Endothelial cell of umbilical vein (primary cell): Measurements from ENCODE around the gene C11orf21. TPM values are rescaled to one million over a fixed set of nuclear protein-coding genes. Genes with fewer than 3 reads are reported as not detected.

Experiments
- BruUV-seq: library from RNA; stranded (reverse); fragments of 400-500 nt; replicated peaks from 2 replicates; lab custom pipeline; 2021; lab: Mats Ljungman, UMichigan
- CTCF ChIA-PET: fragments of 300-600, 350-600 bp; sonication (Branson Sonifier 250); formaldehyde crosslinking; loops from one replicate; lab custom pipeline; 2021; ENCODE audit warnings: antibody characterized with exemption, inconsistent platforms; lab: Charles Lee
- POLR2A ChIA-PET: fragments of 300-600, 350-600 bp; sonication (Branson Sonifier 250); formaldehyde crosslinking; loops from one replicate; lab custom pipeline; 2021; ENCODE audit warnings: antibody characterized with exemption, inconsistent platforms; lab: Charles Lee
- DNase-seq: peaks from one replicate; pipeline ENCODE4 v3.0.0-alpha.2; 2011; ENCODE audit warnings: low read depth, low spot score
- FAIRE-seq: peaks from 2 replicates; lab custom pipeline; 2011; peaks lifted over from hg19 to GRCh38; lab: Jason Lieb, UNC
- H2AFZ ChIP-seq: 2 replicates; pipeline ENCODE4 v1.6.0; 2012; ENCODE audit warnings: low read depth, low read length, control low read depth, inconsistent platforms
- H3K27ac ChIP-seq: 2 replicates; pipeline ENCODE4 v1.5.1; 2011; ENCODE audit warnings: low read depth, mild to moderate bottlenecking, control low read depth, low read length, moderate library complexity; ENCODE audit not compliant: insufficient read depth
- H3K27me3 ChIP-seq, 2 experiments: 2 replicates each; pipeline versions ENCODE4 v1.6.0 to v1.6.1; 2011; ENCODE audit warnings: low read length in 2 of 2, mixed read lengths in 1 of 2; ENCODE audit not compliant: control insufficient read depth in 2 of 2, insufficient read depth in 2 of 2
- H3K36me3 ChIP-seq, 2 experiments: 2 replicates in 1 of 2; 3 replicates in 1 of 2; pipeline ENCODE4 v1.5.1; 2011; ENCODE audit warnings: low read length in 2 of 2, mild to moderate bottlenecking in 1 of 2, moderate library complexity in 1 of 2; ENCODE audit not compliant: control insufficient read depth in 2 of 2, insufficient read depth in 2 of 2; ENCODE audit errors: extremely low read depth in 1 of 2
- H3K4me1 ChIP-seq: 3 replicates; pipeline ENCODE4 v1.5.1; 2011; ENCODE audit warnings: mild to moderate bottlenecking, low read length; ENCODE audit not compliant: control insufficient read depth, insufficient read depth; ENCODE audit errors: extremely low read depth
- H3K4me2 ChIP-seq: 2 replicates; pipeline ENCODE4 v1.6.1; 2011; ENCODE audit warnings: low read length, control low read depth, mixed read lengths; ENCODE audit not compliant: insufficient read depth
- H3K4me3 ChIP-seq, 3 experiments: fragments of 200-600 bp in 1 of 3; sonication (generic), shearing (Covaris generic) in 1 of 3; replicated peaks in 1 of 3; 2 replicates each; pipeline ENCODE4 v1.5.1; 2011 to 2016; ENCODE audit warnings: control low read depth in 3 of 3, low read length in 3 of 3, mild to moderate bottlenecking in 2 of 3, inconsistent platforms in 1 of 3, low read depth in 1 of 3, moderate library complexity in 1 of 3; ENCODE audit not compliant: insufficient read depth in 1 of 3
- H3K79me2 ChIP-seq: 2 replicates; pipeline ENCODE4 v1.6.0; 2012; ENCODE audit warnings: low read length, inconsistent platforms; ENCODE audit not compliant: control insufficient read depth, insufficient read depth
- H3K9ac ChIP-seq: replicated peaks from 2 replicates; pipeline ENCODE3; 2011; ENCODE audit warnings: low read length, control low read depth; ENCODE audit not compliant: insufficient read depth; ENCODE audit errors: extremely low read depth
- H3K9me1 ChIP-seq: replicated peaks from 3 replicates; pipeline ENCODE4 v1.6.0; 2011; ENCODE audit warnings: mild to moderate bottlenecking, low read length; ENCODE audit not compliant: control insufficient read depth, insufficient read depth; ENCODE audit errors: extremely low read depth
- H3K9me3 ChIP-seq: replicated peaks from 2 replicates; pipeline ENCODE4 v1.5.1; 2012; ENCODE audit warnings: low read length, inconsistent platforms; ENCODE audit not compliant: control insufficient read depth, insufficient read depth
- H4K20me1 ChIP-seq: replicated peaks from 2 replicates; pipeline ENCODE3; 2011; ENCODE audit warnings: mild to moderate bottlenecking, low read length; ENCODE audit not compliant: control insufficient read depth, insufficient read depth; ENCODE audit errors: extremely low read depth
- EZH2 ChIP-seq: IDR thresholded peaks from 2 replicates; pipeline ENCODE4 v1.6.1; 2012; ENCODE audit warnings: borderline replicate concordance, low read depth, mild to moderate bottlenecking, moderate library complexity, low read length, inconsistent platforms; ENCODE audit not compliant: severe bottlenecking
- FOS ChIP-seq: IDR thresholded peaks from 2 replicates; pipeline ENCODE4 v1.6.1; 2011; ENCODE audit warnings: mild to moderate bottlenecking, low read length, moderate library complexity, borderline replicate concordance; ENCODE audit not compliant: insufficient read depth
- MYC ChIP-seq: IDR thresholded peaks from one replicate; pipeline ENCODE4 v1.6.1; 2011; ENCODE audit warnings: mild to moderate bottlenecking, low read depth, low read length
- dilution Hi-C: fragments of 300-500 bp; cut with MboI; formaldehyde crosslinking; loops from one replicate; pipeline ENCODE4 v1.15.0; 2019; ENCODE audit warnings: low sequenced_read_pairs; ENCODE audit not compliant: extremely low pct_ligation_motif_present
- intact Hi-C: fragments of 100-400 bp; cut with micrococcal nuclease; formaldehyde crosslinking; loops from one replicate; pipeline ENCODE4 v1.10.0; 2022
- polyA plus RNA-seq, 4 experiments: library from polyadenylated mRNA; depleted of rRNA in 3 of 4; stranded (reverse) in 3 of 4; unstranded in 1 of 4; fragments of >200 nt; gene quantifications; 2 replicates each; pipeline versions ENCODE4 v1.2.1 to v1.2.3, GENCODE V29; 2011 to 2012; ENCODE audit warnings: missing spikeins in 1 of 4
- total RNA-seq: library from RNA; stranded (reverse); gene quantifications from 2 replicates; pipeline ENCODE4 v1.2.3, GENCODE V29; 2021
- TF ChIP-seq, protein P1 (sequence below), 2 donors: IDR thresholded peaks; 1 replicate in 1 of 2; 2 replicates in 1 of 2; pipeline ENCODE4 v1.5.1; 2011; ENCODE audit warnings: low read length in 2 of 2, mild to moderate bottlenecking in 2 of 2, moderate library complexity in 2 of 2, control low read depth in 1 of 2, inconsistent platforms in 1 of 2, low read depth in 1 of 2; ENCODE audit not compliant: insufficient read depth in 1 of 2; ENCODE audit errors: extremely low read depth in 1 of 2
- TF ChIP-seq, protein P2 (sequence below): IDR thresholded peaks from 2 replicates; pipeline ENCODE4 v1.6.1; 2011; ENCODE audit not compliant: insufficient read depth, insufficient read length

C11orf21 gene
- total and polyA plus RNA-seq, 2 donors (not counting 3 experiments of a cell fraction or from before 2014, with no cell fraction given): not detected

DNA sequence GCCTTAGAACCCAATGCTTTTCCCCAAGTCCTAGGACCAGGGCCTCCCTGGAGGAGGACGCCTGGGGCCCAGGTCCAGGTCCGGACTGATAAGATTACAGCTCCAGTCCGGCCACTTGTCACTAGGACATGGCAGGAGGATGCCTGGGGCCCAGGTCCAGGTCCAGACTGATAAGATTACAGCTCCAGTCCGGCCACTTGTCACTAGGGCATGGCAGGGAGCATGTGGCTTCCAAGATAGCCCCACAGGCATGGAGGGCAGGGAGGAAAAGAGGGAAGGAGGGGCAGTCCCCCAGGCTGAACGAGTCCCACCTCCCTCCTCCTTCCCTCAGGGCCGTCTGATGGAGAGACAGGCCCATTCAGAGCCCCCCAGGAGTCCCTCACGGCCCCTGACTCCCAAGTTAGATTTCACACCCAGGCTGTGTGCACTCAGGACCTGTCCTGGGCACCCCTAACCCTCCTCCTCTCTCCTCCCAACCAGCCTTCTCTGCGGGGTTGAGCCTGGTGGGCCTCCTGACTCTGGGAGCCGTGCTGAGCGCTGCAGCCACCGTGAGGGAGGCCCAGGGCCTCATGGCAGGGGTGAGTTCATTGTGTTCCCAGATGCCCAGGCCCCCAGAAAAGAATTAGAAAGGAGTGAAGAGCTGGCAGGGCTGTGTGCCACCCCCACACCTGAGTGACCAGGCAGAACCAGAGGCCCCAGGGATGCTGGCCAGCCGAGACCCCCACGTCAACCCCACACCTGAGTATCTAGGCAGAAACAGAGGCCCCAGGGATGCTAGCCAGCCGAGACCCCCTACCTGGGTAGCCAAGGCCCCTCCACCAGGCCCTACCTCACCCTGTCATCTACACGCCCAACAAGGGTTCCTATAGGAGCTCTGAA lies 2.1 kb upstream of the C11orf21 start:
- H3K9me1 ChIP-seq: no peaks in the 10 kb centered on the region
- H2AFZ ChIP-seq: no peak overlapping the region
- no peaks in the 10 kb centered on the region for H4K20me1 ChIP-seq
- H3K79me2 ChIP-seq: no peaks in the 10 kb centered on the region
- FAIRE-seq (no peak), DNase-seq (no peak)
- POLR2A ChIA-PET: interaction anchor here (1.6 to 2.1 kb wide), 3 partner anchors 74 to 117 kb away, joined by 3 to 9 read pairs (median 7); partner anchors contain the start of gene CD81
- intact Hi-C loops: loop anchor here (2.0 to 10.0 kb wide), 2 partner anchors 107 to 581 kb away; partner anchors contain the start of gene CDKN1C
- H3K9ac ChIP-seq: no peak overlapping the region
- dilution Hi-C loops: no loop called here
- H3K27me3 ChIP-seq: no peaks in the 10 kb centered on the region
- no peak overlapping the region for H3K27ac ChIP-seq
- no peaks in the 10 kb centered on the region for H3K9me3 ChIP-seq
- no TSS peak for BruUV-seq
- H3K4me1 ChIP-seq: peaks cover 7% of the 10 kb centered on the region
- TF ChIP-seq MYC: no peak
- TF ChIP-seq, protein P1, sequence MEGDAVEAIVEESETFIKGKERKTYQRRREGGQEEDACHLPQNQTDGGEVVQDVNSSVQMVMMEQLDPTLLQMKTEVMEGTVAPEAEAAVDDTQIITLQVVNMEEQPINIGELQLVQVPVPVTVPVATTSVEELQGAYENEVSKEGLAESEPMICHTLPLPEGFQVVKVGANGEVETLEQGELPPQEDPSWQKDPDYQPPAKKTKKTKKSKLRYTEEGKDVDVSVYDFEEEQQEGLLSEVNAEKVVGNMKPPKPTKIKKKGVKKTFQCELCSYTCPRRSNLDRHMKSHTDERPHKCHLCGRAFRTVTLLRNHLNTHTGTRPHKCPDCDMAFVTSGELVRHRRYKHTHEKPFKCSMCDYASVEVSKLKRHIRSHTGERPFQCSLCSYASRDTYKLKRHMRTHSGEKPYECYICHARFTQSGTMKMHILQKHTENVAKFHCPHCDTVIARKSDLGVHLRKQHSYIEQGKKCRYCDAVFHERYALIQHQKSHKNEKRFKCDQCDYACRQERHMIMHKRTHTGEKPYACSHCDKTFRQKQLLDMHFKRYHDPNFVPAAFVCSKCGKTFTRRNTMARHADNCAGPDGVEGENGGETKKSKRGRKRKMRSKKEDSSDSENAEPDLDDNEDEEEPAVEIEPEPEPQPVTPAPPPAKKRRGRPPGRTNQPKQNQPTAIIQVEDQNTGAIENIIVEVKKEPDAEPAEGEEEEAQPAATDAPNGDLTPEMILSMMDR (IDR thresholded peaks at IDR 0.05; ENCODE audit: extremely low read depth in 1 of 2, insufficient read depth in 1 of 2, low read depth in 1 of 2, low read length in 2 of 2): no peak
- TF ChIP-seq, protein P2, sequence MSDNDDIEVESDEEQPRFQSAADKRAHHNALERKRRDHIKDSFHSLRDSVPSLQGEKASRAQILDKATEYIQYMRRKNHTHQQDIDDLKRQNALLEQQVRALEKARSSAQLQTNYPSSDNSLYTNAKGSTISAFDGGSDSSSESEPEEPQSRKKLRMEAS: no peak
- no peak for TF ChIP-seq FOS
- TF ChIP-seq EZH2: no peak
- H3K4me3 ChIP-seq: no peak overlapping the region
- CTCF ChIA-PET: interaction anchor here (0.9 to 7.0 kb wide), 22 partner anchors 9 to 230 kb away, joined by 3 to 829 read pairs (median 7); partner anchors contain the start of genes CD81 and TSSC4
- no peaks in the 10 kb centered on the region for H3K36me3 ChIP-seq
- H3K4me2 ChIP-seq: no peak overlapping the region
